NB4 (cell line): Measurements from ENCODE around the gene CORIN.

Experiments used
- DNase-seq: peaks from one replicate; pipeline ENCODE4 v3.0.0; 2010; ENCODE audit warnings: low read depth
- H3K4me3 ChIP-seq: one replicate; pipeline ENCODE4 v1.5.1; 2011; ENCODE audit warnings: mild to moderate bottlenecking, low read depth, low read length, moderate library complexity
- MYC ChIP-seq: IDR thresholded peaks from 2 replicates; pipeline ENCODE4 v1.6.1; 2011; ENCODE audit warnings: low read depth, low read length
- POLR2A ChIP-seq: IDR thresholded peaks from 2 replicates; pipeline ENCODE4 v1.6.1; 2011; ENCODE audit warnings: mild to moderate bottlenecking; ENCODE audit not compliant: insufficient read length; ENCODE audit errors: extremely low read depth
- TF ChIP-seq, protein P1 (sequence below): IDR thresholded peaks from 2 replicates; pipeline ENCODE4 v1.6.1; 2011; ENCODE audit warnings: low read depth, low read length
- TF ChIP-seq, protein P2 (sequence below): IDR thresholded peaks from one replicate; pipeline ENCODE4 v1.5.1; 2012; ENCODE audit warnings: low read depth, low read length

CORIN gene

DNA sequence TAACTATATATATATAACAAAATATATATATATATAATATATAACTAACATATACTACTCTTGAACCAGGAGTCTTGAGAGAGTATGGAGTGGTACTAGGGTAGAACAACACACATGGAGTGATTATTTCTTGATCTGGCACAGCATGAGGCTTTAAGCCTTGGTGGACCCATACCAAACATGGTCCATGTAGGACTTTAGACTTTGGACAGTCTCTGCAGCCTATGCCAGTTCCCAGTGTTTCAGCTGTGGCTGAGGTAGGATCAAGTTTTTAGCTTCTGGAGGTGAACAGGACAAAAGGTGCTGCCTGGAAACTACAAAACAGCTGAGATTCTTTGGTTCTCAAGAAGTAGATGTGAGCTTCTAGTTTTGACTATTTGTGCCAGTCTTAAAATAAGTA is 20.6 kb downstream of the CORIN start:
- TF ChIP-seq POLR2A (no peak), MYC (no peak)
- TF ChIP-seq, protein P1, sequence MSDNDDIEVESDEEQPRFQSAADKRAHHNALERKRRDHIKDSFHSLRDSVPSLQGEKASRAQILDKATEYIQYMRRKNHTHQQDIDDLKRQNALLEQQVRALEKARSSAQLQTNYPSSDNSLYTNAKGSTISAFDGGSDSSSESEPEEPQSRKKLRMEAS = no peak
- TF ChIP-seq, protein P2, sequence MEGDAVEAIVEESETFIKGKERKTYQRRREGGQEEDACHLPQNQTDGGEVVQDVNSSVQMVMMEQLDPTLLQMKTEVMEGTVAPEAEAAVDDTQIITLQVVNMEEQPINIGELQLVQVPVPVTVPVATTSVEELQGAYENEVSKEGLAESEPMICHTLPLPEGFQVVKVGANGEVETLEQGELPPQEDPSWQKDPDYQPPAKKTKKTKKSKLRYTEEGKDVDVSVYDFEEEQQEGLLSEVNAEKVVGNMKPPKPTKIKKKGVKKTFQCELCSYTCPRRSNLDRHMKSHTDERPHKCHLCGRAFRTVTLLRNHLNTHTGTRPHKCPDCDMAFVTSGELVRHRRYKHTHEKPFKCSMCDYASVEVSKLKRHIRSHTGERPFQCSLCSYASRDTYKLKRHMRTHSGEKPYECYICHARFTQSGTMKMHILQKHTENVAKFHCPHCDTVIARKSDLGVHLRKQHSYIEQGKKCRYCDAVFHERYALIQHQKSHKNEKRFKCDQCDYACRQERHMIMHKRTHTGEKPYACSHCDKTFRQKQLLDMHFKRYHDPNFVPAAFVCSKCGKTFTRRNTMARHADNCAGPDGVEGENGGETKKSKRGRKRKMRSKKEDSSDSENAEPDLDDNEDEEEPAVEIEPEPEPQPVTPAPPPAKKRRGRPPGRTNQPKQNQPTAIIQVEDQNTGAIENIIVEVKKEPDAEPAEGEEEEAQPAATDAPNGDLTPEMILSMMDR = no peak
- no peak for DNase-seq
- no peak overlapping the region for H3K4me3 ChIP-seq

DNA sequence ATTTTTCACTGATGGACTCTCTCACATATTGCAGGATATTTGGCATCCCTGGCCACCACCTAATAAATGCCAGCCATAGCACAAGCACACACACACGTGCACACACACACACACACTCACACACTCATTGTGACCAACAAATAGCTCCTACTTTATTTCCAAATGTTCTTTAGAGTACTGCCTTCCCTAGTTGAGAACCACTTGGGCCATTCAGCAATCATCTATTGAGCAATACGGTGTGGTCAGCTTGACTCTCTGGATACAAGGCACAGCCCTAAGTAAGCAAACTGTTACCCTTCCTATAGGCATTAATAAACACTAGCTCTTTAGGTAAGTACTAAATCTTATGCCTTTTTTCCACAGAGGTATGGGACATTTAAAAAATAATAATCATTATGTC is 21.1 kb downstream of the CORIN start:
- peak; percentile 28 for DNase-seq
- TF ChIP-seq POLR2A (no peak), MYC (no peak)
- TF ChIP-seq, protein P2 = no peak
- TF ChIP-seq, protein P1 = no peak
- H3K4me3 ChIP-seq = no peak overlapping the region

DNA sequence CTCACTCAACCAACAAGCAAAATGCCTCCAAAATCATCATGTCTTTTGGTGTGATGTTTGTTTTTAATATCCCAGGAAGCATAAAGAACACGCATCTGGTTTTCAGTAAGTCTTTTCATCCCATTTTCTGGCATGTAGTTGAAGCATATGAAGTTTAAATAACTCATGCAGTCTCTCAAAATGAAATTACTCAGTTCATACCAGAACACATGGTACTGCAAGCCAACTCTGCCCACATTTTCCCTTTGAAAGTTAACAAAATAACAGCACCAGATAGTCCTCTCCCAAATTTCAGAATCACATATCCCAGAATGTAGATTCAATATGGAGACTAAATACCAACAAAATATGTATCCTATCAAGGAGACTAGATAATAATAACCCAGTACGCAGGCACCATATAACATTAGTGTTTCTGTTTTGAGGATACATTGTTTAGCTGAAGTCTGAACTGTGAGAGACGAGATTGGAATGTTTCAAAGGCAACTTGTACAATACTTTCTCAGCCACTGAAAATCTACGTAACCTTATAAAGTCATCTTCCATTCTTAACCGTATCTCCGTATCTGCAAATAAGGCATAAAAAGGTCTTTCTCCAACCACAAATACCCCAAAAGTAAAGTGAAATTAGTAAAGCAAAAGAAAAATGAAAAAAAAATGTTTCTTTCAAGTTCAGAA is 23.1 kb downstream of the CORIN start:
- TF ChIP-seq, protein P1 = no peak
- TF ChIP-seq, protein P2 = no peak
- TF ChIP-seq POLR2A = no peak
- no peak for TF ChIP-seq MYC
- H3K4me3 ChIP-seq = no peak overlapping the region
- DNase-seq = no peak

DNA sequence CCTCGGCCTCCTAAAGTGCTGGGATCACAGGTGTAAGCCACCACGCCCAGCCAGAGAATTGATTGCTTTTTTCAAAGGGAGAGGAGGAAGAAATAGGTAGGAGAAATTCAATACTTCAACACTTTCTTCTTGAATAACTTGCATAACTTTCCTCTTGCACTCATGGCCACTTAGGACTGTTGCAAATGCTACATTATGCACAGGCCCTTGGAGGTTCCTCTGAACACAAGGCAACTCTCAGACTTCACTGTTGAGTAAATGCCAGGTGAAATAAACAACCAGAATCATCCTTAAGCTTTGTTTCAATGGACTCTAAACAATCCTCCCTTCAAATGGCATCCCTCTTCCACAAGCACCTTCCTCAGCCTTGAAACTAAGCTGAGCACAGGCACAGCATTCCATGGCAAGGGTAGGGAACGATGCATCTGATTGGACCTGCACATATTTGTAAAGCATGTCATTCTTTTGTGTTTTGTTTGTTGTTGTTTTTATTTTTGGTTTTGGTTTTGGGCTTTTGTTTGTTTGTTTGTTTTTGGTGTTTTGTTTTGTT is 28.1 kb downstream of the CORIN start:
- TF ChIP-seq MYC (no peak), POLR2A (no peak)
- TF ChIP-seq, protein P2 = no peak
- TF ChIP-seq, protein P1 = no peak
- H3K4me3 ChIP-seq = no peak overlapping the region

DNA sequence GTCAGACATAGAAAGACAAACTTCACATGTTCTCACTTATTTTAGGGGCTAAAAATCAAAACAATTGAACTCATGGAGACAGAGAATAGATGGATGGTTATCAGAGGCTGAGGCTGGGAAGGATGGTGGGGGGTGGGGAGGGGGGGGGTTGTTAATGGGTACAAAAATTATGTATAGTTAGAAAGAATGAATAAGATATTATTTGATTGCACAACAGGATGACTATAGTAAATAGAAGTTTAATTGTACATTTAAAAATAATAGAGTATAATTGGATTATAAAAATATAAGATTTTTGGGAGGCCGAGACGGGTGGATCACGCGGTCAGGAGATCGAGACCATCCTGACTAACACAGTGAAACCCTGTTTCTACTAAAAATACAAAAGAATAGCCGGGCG is 33.3 kb downstream of the CORIN start:
- TF ChIP-seq, protein P2 = no peak
- TF ChIP-seq MYC (no peak), POLR2A (no peak)
- TF ChIP-seq, protein P1 = no peak
- H3K4me3 ChIP-seq = no peak overlapping the region
- no peak for DNase-seq

More for the DNA sequence above, 28.1 kb downstream of the CORIN start:
- no peak for DNase-seq
